SK-N-MC (cell line): ENCODE measurements around the gene NOL6.

ENCODE experiments used
- EZH2 ChIP-seq: fragments of 200-600 bp; sonication (generic); IDR thresholded peaks from one replicate; pipeline ENCODE4 v1.6.1; 2017; ENCODE audit warnings: antibody characterized with exemption
- POLR2AphosphoS5 ChIP-seq: IDR thresholded peaks from 2 replicates; pipeline ENCODE4 v1.6.1; 2012; ENCODE audit warnings: mild to moderate bottlenecking, low read depth, low read length, borderline replicate concordance

GRCh38 chr9:33506626-33507370 lies 33.1 kb upstream of the NOL6 start:
- TF ChIP-seq EZH2 (no peak), POLR2AphosphoS5 (no peak)
